NCI-H2196 (cell line): ENCODE results near the gene ITPK1.

Experiments used
- DNase-seq: peaks from one replicate; lab custom pipeline; 2025; ENCODE audit not compliant: unreplicated experiment; lab: John Stamatoyannopoulos, UW

ITPK1 gene

DNA sequence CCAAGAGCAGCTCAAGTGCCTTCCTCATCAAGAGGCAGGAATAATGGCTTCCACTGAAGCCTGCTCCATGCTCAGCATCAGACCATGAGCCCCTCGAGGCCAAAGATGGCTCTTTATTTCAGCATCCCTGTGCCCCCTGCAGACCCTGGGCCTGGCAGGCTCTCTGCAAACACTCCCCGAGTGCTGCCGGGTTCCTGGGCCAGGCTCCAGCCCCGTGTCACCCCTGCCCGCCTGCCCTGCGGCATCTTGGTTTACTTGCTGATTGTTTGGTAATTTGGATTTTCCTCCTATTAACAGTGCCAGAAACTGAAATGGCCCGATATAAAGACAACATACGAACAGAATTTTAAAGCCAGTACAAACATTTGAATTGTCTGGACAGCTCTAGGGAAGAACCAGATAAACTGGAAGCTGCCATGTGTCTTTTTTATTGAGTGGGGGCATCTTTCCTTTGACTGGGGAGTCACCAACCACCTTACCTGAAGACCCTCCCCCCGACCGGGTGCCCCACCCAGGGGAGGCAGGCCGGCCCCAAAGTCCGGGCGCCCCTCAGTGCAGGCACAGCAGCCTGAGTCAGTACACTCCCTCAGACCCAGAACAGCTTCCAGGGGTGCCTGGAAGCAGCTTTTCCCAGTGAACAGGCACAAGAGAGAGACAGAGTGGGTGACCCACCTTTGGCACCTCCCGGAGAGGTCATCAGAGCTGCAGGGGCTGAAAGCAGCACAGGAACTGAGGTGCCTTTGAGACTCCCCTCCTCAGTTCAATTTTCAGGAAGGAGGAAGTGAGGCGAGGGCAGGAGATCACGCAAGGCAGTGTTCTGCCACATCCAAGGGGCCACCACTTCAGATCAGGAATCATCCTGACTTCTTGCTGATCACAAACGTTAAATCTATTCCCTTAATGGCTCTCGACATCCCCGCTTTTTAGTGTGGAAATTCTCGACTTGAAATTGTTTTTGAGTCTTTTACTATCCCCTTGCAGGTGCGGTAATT is 30.6 kb downstream of the ITPK1 start:
- DNase-seq = no peak

- DNase-seq = no peak
These were observed 31.3 kb downstream of the ITPK1 start for GRCh38 chr14:93084402-93084801.

GRCh38 chr14:93083917-93084316 is 31.8 kb downstream of the ITPK1 start:
- DNase-seq = no peak

DNA sequence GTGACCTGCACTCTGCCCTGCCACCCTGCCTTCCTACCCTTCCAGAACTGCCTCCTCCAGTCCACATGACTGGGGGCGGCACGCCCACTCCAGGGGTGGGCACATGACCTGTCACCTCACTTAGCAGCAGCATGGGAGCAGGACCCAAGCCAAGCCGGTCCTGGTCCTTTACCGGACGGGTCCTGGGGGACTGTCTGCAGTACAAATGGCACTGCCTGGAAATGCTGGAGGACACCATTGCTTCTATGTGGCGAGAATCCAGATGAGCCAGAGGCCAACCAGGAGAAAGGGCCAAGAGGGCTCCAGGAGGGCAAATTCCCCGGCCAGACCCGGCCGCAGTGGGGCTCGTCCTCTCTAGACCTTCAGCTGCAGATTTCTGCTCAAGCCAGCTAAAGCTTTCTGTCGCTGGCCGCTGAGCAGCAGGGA is 33.1 kb downstream of the ITPK1 start:
- no peak for DNase-seq

DNA sequence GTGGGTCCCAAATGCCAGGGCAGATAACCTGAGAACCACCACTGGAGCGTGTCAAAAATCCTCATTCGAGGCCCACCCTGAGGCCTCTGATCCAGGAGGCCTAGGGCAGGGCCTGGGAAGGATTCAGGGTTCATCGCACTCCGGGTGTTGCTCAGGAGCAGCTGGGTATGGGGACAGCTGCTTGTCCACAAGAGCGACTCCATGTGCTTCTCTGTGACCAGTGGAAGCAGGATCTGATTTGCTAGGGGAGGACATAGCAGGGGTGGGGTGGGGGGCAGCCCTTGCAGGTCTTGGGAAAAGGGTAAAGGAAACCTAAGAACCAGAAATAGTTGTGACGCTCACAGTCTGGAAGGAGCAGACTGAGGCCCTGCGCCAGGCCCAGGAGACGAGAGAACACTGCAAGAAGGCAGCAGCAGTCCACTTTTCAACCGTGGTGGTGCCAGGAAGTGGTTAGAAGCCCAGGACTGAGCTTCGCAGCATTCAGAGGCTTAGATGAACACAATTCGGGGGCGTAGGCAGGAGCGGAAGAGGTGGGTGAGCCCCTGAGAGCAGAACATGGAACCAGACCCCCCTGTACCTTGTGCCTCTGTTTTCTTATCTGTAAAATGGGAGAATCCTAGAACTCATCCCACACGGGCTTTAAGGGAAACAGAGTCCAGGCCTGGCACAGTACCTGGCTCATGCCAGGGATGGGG is 33.7 kb downstream of the ITPK1 start:
- no peak for DNase-seq

DNA sequence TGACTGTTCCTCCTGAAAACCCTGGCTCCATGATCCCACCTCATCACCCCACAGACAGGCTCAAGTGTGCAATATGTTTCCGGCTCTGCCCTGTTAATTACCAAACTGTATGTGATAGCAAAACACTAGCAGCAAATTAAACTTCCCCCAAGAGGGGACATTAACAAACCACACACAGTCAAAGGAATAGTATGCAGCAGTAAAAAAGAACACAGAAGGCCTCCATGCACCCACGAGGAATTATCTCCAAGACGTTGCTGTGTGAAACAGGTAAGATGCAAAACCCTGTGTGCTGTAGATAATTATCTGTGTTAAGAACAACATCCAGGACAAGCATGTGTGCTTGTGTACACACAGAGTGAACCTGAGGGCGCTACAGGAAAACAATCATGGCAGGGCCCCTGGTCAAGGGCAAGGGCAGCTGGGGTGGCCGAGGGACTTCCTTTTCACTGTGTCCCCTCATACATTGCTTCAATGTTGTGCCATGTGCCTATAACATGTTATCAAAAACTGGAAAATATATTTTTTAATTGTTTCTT is 35.8 kb downstream of the ITPK1 start:
- no peak for DNase-seq

DNA sequence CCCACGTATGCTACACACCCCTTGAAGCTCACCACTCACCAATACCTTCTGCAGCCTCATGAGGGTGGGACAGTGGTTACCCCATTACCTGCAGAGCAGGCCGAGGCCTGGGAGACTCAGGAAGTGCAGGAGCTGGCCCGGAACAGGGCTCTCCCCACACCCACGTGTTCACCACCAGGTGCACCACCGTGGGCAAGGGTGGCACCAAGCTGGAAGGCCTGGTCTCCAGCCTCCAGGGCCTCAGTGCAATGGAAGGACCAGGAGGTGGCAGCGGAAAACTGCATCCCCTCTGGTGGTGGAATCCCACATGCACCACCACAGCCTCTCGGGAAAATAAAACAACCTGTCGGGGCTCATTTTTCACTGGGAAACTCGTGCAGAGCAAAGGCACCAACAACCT is 36.4 kb downstream of the ITPK1 start:
- no peak for DNase-seq

GRCh38 chr14:93078870-93079269 is 36.9 kb downstream of the ITPK1 start:
- no peak for DNase-seq

- DNase-seq = no peak
These were observed 39.0 kb downstream of the ITPK1 start for GRCh38 chr14:93076755-93077154.

DNA sequence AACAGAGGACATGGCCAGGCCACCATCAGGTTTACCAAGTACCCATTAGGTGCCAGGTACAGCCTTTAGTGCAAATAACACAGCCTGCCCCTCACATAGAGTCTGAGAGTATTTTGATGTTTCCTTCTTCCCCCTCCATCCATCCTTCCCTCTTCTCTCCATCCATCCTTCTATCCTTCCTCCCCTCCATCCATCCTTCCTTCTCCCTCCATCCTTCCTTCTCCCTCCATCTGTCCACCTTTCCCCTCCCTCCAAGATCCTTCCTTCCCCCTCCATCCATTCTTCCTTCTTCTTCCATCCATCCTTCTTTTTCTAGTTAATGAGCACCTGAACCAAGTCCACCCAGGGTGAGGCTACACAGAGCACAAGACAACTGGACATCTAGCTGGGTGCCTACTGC is 39.8 kb downstream of the ITPK1 start:
- DNase-seq = no peak

DNA sequence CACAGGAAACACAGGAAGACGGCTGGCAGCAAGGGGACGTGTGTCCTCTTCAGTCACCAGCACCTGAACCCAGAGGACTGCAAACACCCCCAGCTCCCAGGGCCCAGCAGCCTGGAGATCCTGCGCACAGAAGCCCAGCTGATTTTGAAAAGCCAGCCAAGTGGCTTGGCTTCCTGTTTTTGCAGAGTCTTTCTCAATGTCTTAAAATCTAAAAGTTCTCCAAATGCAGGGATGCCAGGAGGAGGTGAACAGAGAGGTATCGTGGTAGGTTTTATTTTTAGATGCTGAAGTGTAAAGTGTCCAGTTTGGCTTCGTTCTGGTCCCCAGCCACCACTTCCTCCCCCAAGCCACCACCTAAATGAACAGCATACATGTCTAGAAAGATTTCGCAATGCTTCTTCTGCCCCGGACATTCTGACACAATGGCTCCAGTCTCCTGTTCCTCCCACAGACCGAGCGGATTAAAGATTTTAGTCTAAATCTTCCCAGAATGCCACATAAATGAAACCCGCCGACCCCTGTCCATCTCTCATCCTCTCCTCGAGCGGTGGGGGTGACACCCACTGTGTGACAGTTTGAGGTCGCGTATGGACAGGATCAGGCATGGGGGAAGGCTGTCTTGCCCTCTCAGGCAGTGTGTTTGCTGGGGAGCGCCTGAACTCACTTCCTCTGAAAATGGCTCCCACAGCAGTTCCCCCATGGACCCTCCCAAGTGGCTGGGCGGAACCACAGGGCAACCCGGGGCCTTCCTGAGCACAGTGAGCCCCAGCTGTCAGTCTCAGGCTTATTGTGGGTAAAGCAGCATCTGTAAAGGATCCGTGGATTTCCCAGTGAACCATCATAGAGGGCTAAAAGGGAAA is 41.6 kb downstream of the ITPK1 start:
- no peak for DNase-seq

DNA sequence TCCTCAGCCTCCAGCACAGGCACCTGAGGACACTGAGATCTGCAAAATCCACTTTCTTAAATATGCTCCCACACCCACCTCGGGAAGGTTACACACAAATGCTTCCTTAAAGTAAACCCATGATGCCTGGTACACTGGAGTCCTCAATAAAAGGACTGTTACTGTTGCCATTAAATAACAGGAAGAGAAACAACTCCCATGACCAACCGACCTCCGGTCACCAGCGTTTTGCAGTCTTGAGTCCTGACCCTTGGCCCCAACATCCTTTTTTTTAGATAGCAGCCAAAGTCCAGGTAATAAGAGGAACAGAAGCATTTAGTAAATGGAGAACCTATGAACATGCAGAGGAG is 42.4 kb downstream of the ITPK1 start:
- DNase-seq = no peak

- no peak for DNase-seq
These were observed 42.9 kb downstream of the ITPK1 start for GRCh38 chr14:93072659-93073357.

DNA sequence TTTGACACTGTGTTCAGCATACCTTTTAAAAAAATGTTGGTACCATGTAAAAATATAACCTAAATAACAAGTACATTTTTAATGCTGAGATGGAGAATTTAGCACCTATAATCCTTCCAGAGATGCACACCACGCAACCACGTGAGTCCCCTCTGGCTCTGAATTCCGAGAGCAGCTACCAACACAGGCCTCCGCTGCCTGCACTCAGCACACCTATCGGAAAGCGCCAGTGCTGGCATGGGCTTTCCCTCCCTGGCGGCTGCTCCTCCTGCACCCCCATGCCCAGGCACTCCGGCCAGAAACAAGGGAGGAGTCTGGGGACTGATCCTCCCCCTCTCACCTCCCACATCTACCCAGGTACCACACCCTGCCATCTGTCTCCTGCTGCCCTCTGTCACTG is 47.0 kb downstream of the ITPK1 start:
- no peak for DNase-seq

DNA sequence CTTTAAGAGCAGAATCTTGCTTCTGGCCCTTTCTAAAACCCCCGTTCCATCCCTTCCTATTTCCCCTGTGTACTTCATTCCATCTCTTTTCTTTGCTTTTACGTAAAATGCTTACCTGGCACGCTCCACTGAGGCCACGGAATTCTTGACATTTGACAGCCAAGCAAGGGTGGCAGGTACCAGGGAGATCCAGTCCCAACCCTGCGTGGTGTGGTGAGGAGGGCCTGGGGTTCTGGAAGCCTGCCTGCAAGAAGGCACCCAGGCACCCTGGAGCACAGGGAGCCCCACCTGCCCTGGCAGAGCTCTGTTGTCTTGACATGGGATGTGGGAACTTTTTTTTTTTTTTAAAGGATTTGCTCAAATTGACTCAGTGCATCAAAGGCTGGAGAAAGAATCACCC is 48.6 kb downstream of the ITPK1 start:
- no peak for DNase-seq

GRCh38 chr14:93065272-93065730 is 50.4 kb downstream of the ITPK1 start:
- DNase-seq = no peak

GRCh38 chr14:93064411-93065271 is 51.1 kb downstream of the ITPK1 start:
- no peak for DNase-seq

GRCh38 chr14:93063393-93063792 is 52.3 kb downstream of the ITPK1 start:
- no peak for DNase-seq

- no peak for DNase-seq
These were observed 52.8 kb downstream of the ITPK1 start for GRCh38 chr14:93062890-93063289.
